WTC11 (cell line): ENCODE measurements around the gene STIMATE. TPM values are rescaled to one million over a fixed set of nuclear protein-coding genes. Genes with fewer than 3 reads are reported as not detected.

ENCODE experiments used
- ATAC-seq: fragments of 200-7000 bp; cut with Tn5 transposase; 2 replicates; pipeline ENCODE4 v1.10.0; 2021; ENCODE audit warnings: mild to moderate bottlenecking, moderate library complexity
- CTCF ChIA-PET: fragments of 300-600 bp; sonication (Branson Sonifier 250); formaldehyde crosslinking; loops from one replicate; lab custom pipeline; 2021; ENCODE audit warnings: antibody characterized with exemption; lab: Charles Lee
- POLR2A ChIA-PET: fragments of 350-600 bp; sonication (Branson Sonifier 250); formaldehyde crosslinking; loops from one replicate; lab custom pipeline; 2021; ENCODE audit warnings: antibody characterized with exemption; lab: Charles Lee
- DNase-seq: peaks from one replicate; pipeline ENCODE4 v3.0.0; 2021; ENCODE audit warnings: low spot score
- H3K27ac Mint-ChIP-seq: 2 replicates; pipeline ENCODE4 v1.8.0; 2021; ENCODE audit warnings: mixed read lengths
- H3K27me3 Mint-ChIP-seq: 2 replicates; pipeline ENCODE4 v1.8.0; 2021; ENCODE audit warnings: low read depth, mild to moderate bottlenecking, moderate library complexity, mixed read lengths
- H3K36me3 Mint-ChIP-seq: 2 replicates; pipeline ENCODE4 v1.8.0; 2021; ENCODE audit warnings: mixed read lengths
- H3K4me1 Mint-ChIP-seq: 2 replicates; pipeline ENCODE4 v1.8.0; 2022; ENCODE audit warnings: mixed read lengths
- H3K4me3 Mint-ChIP-seq: 2 replicates; pipeline ENCODE4 v1.8.0; 2021; ENCODE audit warnings: mild to moderate bottlenecking, moderate library complexity, mixed read lengths
- H3K9me3 Mint-ChIP-seq: 2 replicates; pipeline ENCODE4 v1.8.0; 2021; ENCODE audit warnings: mixed read lengths
- ATF1 ChIP-seq: sonication (generic); formaldehyde crosslinking; IDR thresholded peaks from 2 replicates; pipeline ENCODE4 v1.8.1; 2023; ENCODE audit warnings: mild to moderate bottlenecking, moderate library complexity, missing genetic modification reagents
- CREB1 ChIP-seq: sonication (generic); formaldehyde crosslinking; IDR thresholded peaks from 2 replicates; pipeline ENCODE4 v1.8.0; 2023; ENCODE audit warnings: mild to moderate bottlenecking, missing genetic modification reagents
- ETV6 ChIP-seq: sonication (generic); formaldehyde crosslinking; IDR thresholded peaks from 2 replicates; pipeline ENCODE4 v1.8.1; 2022; ENCODE audit warnings: mild to moderate bottlenecking, missing genetic modification reagents
- GABPB1 ChIP-seq: sonication (generic); formaldehyde crosslinking; IDR thresholded peaks from 2 replicates; pipeline ENCODE4 v1.8.1; 2023; ENCODE audit warnings: mild to moderate bottlenecking, missing genetic modification reagents
- IRF1 ChIP-seq: sonication (generic); formaldehyde crosslinking; IDR thresholded peaks from 2 replicates; pipeline ENCODE4 v1.8.0; 2023; ENCODE audit warnings: missing genetic modification reagents
- IRF2 ChIP-seq: sonication (generic); formaldehyde crosslinking; IDR thresholded peaks from 2 replicates; pipeline ENCODE4 v1.8.0; 2022; ENCODE audit warnings: low read depth, missing genetic modification reagents, borderline replicate concordance
- JAZF1 ChIP-seq: fragments of 250-450 bp; sonication (Bioruptor Pico); IDR thresholded peaks from 2 replicates; pipeline ENCODE4 v1.9.0; 2021; ENCODE audit warnings: moderate library complexity, mild to moderate bottlenecking, inconsistent platforms
- MXD4 ChIP-seq: fragments of 250-450 bp; sonication (Bioruptor Pico); IDR thresholded peaks from 2 replicates; pipeline ENCODE4 v1.8.0; 2021; ENCODE audit warnings: mild to moderate bottlenecking, moderate library complexity, borderline replicate concordance
- MYBL2 ChIP-seq: sonication (generic); formaldehyde crosslinking; IDR thresholded peaks from 2 replicates; pipeline ENCODE4 v1.8.1; 2023; ENCODE audit warnings: mild to moderate bottlenecking, moderate library complexity, missing genetic modification reagents
- NFYB ChIP-seq: sonication (generic); formaldehyde crosslinking; conservative IDR thresholded peaks from 2 replicates; pipeline ENCODE4 v1.8.0; 2022; ENCODE audit warnings: low read depth, missing genetic modification reagents
- NR2C2 ChIP-seq: sonication (generic); formaldehyde crosslinking; IDR thresholded peaks from 2 replicates; pipeline ENCODE4 v1.8.0; 2022; ENCODE audit warnings: mild to moderate bottlenecking, missing genetic modification reagents
- RELA ChIP-seq: sonication (generic); formaldehyde crosslinking; IDR thresholded peaks from 2 replicates; pipeline ENCODE4 v1.8.1; 2022; ENCODE audit warnings: missing genetic modification reagents, mild to moderate bottlenecking, borderline replicate concordance
- SMAD3 ChIP-seq: sonication (generic); formaldehyde crosslinking; IDR thresholded peaks from 2 replicates; pipeline ENCODE4 v1.8.0; 2022; ENCODE audit warnings: missing genetic modification reagents, mild to moderate bottlenecking, borderline replicate concordance
- TEAD4 ChIP-seq: sonication (generic); formaldehyde crosslinking; IDR thresholded peaks from 2 replicates; pipeline ENCODE4 v1.8.0; 2022; ENCODE audit warnings: mild to moderate bottlenecking, missing genetic modification reagents
- ZBTB21 ChIP-seq: sonication (generic); formaldehyde crosslinking; IDR thresholded peaks from 2 replicates; pipeline ENCODE4 v1.8.1; 2023; ENCODE audit warnings: mild to moderate bottlenecking, missing genetic modification reagents, borderline replicate concordance
- ZNF138 ChIP-seq: sonication (generic); formaldehyde crosslinking; conservative IDR thresholded peaks from 2 replicates; pipeline ENCODE4 v1.8.1; 2022; ENCODE audit warnings: mild to moderate bottlenecking, moderate library complexity, missing genetic modification reagents
- ZNF219 ChIP-seq: sonication (generic); formaldehyde crosslinking; IDR thresholded peaks from 2 replicates; pipeline ENCODE4 v1.8.0; 2023; ENCODE audit warnings: missing genetic modification reagents, mild to moderate bottlenecking, borderline replicate concordance
- total RNA-seq: library from RNA; stranded (reverse); gene quantifications from 3 replicates; pipeline ENCODE4 v1.2.3, GENCODE V29; 2021
- TF ChIP-seq, protein P1 (sequence below): sonication (generic); formaldehyde crosslinking; IDR thresholded peaks from 2 replicates; pipeline ENCODE4 v1.8.1; 2022; ENCODE audit warnings: low read depth, missing genetic modification reagents, borderline replicate concordance
- TF ChIP-seq, protein P2 (sequence below): sonication (generic); formaldehyde crosslinking; IDR thresholded peaks from 2 replicates; pipeline ENCODE4 v1.8.1; 2022; ENCODE audit warnings: mild to moderate bottlenecking, missing genetic modification reagents, moderate library complexity, borderline replicate concordance
- TF ChIP-seq, protein P3 (sequence below): fragments of 200-600 bp; IDR thresholded peaks from 2 replicates; pipeline ENCODE4 v1.8.0; 2022; ENCODE audit warnings: antibody characterized with exemption

The STIMATE gene
- total RNA-seq, 1 experiment from 2014 or later: 35.5 TPM

DNA sequence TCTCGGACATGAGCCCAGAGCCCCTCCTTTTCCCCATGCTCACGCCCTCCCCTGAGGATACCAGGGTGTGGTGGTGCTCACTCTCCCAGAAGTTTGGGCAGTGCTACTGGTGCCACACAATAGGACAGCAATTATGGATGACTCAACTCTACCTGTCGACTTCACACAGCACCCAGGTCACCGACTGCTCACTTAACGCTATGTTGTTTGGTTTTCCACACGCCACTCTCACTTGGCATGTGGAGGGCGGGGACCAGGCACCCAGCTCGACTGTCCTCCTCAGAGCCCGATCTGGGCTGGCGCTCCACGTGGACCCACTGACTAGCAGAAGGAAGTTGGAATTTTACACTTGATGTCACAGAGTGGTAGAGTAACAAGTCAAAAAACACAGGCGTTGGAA lies 30.9 kb downstream of the STIMATE start:
- POLR2A ChIA-PET: no interaction called here
- CTCF ChIA-PET: interaction anchor here (1.0 to 2.0 kb wide), 4 partner anchors 13 to 74 kb away, joined by 3 to 11 read pairs (median 5); no protein-coding TSS in a partner anchor
- no peak for ATAC-seq
- TF ChIP-seq JAZF1: no peak
- H3K36me3 Mint-ChIP-seq: peaks cover 30% of the 10 kb centered on the region
- peaks cover 34% of the 10 kb centered on the region for H3K9me3 Mint-ChIP-seq
- no peak for DNase-seq
- no peaks in the 10 kb centered on the region; the same call in 1 of the 2 replicates for H3K27me3 Mint-ChIP-seq
- H3K4me1 Mint-ChIP-seq: no peaks in the 10 kb centered on the region
- H3K27ac Mint-ChIP-seq: no peak overlapping the region
- no peak overlapping the region for H3K4me3 Mint-ChIP-seq

DNA sequence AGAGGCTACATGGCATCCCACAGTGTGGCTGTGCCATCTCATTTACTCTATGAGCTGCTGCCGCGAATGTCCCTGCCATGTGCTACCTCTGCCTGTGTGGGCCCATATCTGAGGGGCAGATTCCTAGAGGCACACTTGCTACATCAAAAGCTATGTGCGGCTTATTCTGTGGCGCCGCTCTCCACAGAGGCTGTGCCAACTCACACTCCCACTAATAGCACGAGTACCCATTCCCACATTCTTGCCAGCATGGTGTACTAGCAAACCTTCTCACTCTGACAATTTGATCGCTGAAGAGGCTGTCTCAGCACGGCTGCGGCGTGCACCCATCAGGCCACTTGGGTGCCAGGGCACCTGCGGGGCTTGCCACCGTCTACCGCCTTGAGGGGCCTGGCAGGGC lies 31.4 kb downstream of the STIMATE start:
- no peak for ATAC-seq
- H3K27me3 Mint-ChIP-seq: no peaks in the 10 kb centered on the region; the same call in 1 of the 2 replicates
- CTCF ChIA-PET: interaction anchor here (2.0 kb wide), 1 partner anchor 13 kb away, joined by 11 read pairs; no protein-coding TSS in a partner anchor
- H3K4me1 Mint-ChIP-seq: no peaks in the 10 kb centered on the region
- no peak for DNase-seq
- H3K36me3 Mint-ChIP-seq: peaks cover 30% of the 10 kb centered on the region
- H3K9me3 Mint-ChIP-seq: peaks cover 34% of the 10 kb centered on the region
- TF ChIP-seq NR2C2: no peak
- no peak for TF ChIP-seq ETV6 (CRISPR knock-in tag)
- TF ChIP-seq GABPB1 (CRISPR knock-in tag): no peak
- no peak for TF ChIP-seq SMAD3 (CRISPR knock-in tag)
- TF ChIP-seq ZBTB21 (CRISPR knock-in tag): no peak
- no peak overlapping the region for H3K4me3 Mint-ChIP-seq
- POLR2A ChIA-PET: no interaction called here
- H3K27ac Mint-ChIP-seq: no peak overlapping the region

GRCh38 chr3:52860424-52860768 lies 37.0 kb downstream of the STIMATE start:
- ATAC-seq: no peak
- H3K4me3 Mint-ChIP-seq: no peak overlapping the region

GRCh38 chr3:52859686-52860423 lies 37.5 kb downstream of the STIMATE start:
- no peaks in the 10 kb centered on the region for H3K4me1 Mint-ChIP-seq
- TF ChIP-seq SMAD3 (CRISPR knock-in tag) (no peak), TEAD4 (CRISPR knock-in tag) (no peak), ZNF219 (CRISPR knock-in tag) (no peak), ZNF138 (CRISPR knock-in tag) (no peak), RELA (CRISPR knock-in tag) (no peak), MXD4 (CRISPR knock-in tag) (no peak), NFYB (CRISPR knock-in tag) (no peak), IRF2 (CRISPR knock-in tag) (no peak), CREB1 (no peak), IRF1 (CRISPR knock-in tag) (no peak), MYBL2 (CRISPR knock-in tag) (no peak), ATF1 (CRISPR knock-in tag) (no peak)
- TF ChIP-seq, protein P1, sequence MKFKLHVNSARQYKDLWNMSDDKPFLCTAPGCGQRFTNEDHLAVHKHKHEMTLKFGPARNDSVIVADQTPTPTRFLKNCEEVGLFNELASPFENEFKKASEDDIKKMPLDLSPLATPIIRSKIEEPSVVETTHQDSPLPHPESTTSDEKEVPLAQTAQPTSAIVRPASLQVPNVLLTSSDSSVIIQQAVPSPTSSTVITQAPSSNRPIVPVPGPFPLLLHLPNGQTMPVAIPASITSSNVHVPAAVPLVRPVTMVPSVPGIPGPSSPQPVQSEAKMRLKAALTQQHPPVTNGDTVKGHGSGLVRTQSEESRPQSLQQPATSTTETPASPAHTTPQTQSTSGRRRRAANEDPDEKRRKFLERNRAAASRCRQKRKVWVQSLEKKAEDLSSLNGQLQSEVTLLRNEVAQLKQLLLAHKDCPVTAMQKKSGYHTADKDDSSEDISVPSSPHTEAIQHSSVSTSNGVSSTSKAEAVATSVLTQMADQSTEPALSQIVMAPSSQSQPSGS (CRISPR knock-in tag): no peak
- TF ChIP-seq, all 79 proteins: peak for 0
- H3K4me3 Mint-ChIP-seq: no peak overlapping the region
- H3K27me3 Mint-ChIP-seq: no peaks in the 10 kb centered on the region
- POLR2A ChIA-PET: no interaction called here
- no peak overlapping the region; the same call in 1 of the 2 replicates for H3K27ac Mint-ChIP-seq
- CTCF ChIA-PET: interaction anchor here (0.6 to 1.2 kb wide), 5 partner anchors 19 to 127 kb away, joined by 3 to 5 read pairs (median 3); no protein-coding TSS in a partner anchor
- peaks cover 20% of the 10 kb centered on the region for H3K36me3 Mint-ChIP-seq
- ATAC-seq (no peak), DNase-seq (no peak)
- peaks cover 20% of the 10 kb centered on the region for H3K9me3 Mint-ChIP-seq

More at GRCh38 chr3:52860424-52860768, 37.0 kb downstream of the STIMATE start:
- ChIA-PET POLR2A (no interaction called here), CTCF (interaction anchor here (0.6 to 1.2 kb wide), 5 partner anchors 19 to 127 kb away, joined by 3 to 5 read pairs (median 3); no protein-coding TSS in a partner anchor)
- Mint-ChIP-seq H3K4me1 (no peaks in the 10 kb centered on the region), H3K27ac (no peak overlapping the region), H3K27me3 (no peaks in the 10 kb centered on the region), H3K36me3 (peaks cover 24% of the 10 kb centered on the region), H3K9me3 (peaks cover 24% of the 10 kb centered on the region)
- no peak for TF ChIP-seq ZBTB21 (CRISPR knock-in tag)
- TF ChIP-seq, protein P2, sequence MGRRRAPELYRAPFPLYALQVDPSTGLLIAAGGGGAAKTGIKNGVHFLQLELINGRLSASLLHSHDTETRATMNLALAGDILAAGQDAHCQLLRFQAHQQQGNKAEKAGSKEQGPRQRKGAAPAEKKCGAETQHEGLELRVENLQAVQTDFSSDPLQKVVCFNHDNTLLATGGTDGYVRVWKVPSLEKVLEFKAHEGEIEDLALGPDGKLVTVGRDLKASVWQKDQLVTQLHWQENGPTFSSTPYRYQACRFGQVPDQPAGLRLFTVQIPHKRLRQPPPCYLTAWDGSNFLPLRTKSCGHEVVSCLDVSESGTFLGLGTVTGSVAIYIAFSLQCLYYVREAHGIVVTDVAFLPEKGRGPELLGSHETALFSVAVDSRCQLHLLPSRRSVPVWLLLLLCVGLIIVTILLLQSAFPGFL (CRISPR knock-in tag): no peak
- TF ChIP-seq, protein P3, sequence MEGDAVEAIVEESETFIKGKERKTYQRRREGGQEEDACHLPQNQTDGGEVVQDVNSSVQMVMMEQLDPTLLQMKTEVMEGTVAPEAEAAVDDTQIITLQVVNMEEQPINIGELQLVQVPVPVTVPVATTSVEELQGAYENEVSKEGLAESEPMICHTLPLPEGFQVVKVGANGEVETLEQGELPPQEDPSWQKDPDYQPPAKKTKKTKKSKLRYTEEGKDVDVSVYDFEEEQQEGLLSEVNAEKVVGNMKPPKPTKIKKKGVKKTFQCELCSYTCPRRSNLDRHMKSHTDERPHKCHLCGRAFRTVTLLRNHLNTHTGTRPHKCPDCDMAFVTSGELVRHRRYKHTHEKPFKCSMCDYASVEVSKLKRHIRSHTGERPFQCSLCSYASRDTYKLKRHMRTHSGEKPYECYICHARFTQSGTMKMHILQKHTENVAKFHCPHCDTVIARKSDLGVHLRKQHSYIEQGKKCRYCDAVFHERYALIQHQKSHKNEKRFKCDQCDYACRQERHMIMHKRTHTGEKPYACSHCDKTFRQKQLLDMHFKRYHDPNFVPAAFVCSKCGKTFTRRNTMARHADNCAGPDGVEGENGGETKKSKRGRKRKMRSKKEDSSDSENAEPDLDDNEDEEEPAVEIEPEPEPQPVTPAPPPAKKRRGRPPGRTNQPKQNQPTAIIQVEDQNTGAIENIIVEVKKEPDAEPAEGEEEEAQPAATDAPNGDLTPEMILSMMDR: no peak
- DNase-seq: no peak
